NCI-H1417 treated with DMSO at 0.1 percent for 48 hours (cell line): ENCODE measurements around the gene ZNF112.
"Not testable (repeated sequence)": the region's sequence is repeated elsewhere in the genome, so short reads cannot be mapped to it uniquely, and the experiment has no call there.

Source experiments
- DNase-seq: peaks from one replicate; lab custom pipeline; 2025; lab: John Stamatoyannopoulos, UW

Gene ZNF112

GRCh38 chr19:44356383-44357111, at the start of gene ZNF112:
Gene ZNF112 (minus strand): TSS chr19:44356680. CDS start chr19:44340539, 16,141 bp downstream.
- DNase-seq: peak; percentile 26

GRCh38 chr19:44401139-44402115, 44.9 kb upstream of the ZNF112 start, which contains the start of gene ZNF285:
Gene ZNF285 (minus strand): TSS chr19:44401608. CDS start chr19:44397213, 4,395 bp downstream.
- DNase-seq: no peak

DNA sequence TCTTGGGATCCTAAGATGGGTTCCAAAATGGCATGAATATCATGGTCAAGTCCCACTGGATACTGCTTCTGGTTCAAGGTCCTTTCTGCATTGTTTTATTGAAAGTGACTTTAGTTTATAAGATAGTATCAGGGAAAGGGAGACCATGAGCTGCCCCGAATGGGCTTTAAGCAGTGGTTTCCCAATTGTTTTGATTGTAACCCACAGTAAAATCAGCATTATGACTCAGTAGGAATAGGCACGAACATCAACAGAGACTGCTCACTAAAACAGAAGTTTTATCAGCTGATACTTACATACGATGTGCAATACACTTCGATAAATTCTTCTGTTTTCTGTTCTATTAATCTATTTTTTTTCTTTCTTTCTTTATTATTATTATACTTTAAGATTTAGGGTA, 32.8 kb upstream of the ZNF112 start:
- not testable (repeated sequence) for DNase-seq

GRCh38 chr19:44374789-44375188, 18.3 kb upstream of the ZNF112 start:
- no peak for DNase-seq

DNA sequence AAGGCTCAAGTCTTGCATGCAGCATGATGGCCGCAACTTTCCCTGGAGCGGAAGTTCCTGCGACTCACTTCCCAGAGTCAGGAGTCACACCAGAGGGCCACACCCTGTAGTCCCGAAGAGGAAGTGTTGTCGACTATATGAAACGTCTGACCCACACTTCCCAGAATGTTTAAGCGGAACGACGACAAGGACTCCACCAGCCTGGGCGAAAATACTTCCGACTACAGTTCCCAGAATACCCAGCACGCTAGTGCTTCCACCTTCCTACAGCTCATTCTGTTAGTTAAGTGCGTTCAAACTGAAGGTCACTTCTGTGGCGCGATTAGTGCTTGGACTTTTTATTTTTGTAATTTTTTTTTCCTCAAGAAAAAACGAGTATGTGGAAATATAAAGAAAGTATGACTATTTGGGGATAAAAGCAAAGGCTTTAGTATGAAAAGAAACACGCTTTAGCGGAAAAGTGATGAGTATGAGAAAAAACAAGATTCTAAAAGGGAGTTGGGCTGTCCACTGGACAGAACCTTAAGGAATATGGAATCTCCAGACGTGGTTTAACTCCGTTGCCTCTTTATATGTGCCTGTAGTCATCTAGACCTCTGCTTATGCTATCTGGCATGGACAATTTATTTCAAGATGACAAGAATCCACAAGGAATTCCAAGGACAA, 15.5 kb upstream of the ZNF112 start:
- no peak for DNase-seq

GRCh38 chr19:44367024-44367423, 10.5 kb upstream of the ZNF112 start:
- DNase-seq: no peak

GRCh38 chr19:44346556-44346955, 9.9 kb downstream of the ZNF112 start:
- no peak for DNase-seq

GRCh38 chr19:44345959-44346358, 10.5 kb downstream of the ZNF112 start:
- DNase-seq: no peak

GRCh38 chr19:44344255-44344654, 12.2 kb downstream of the ZNF112 start:
- DNase-seq: no peak

DNA sequence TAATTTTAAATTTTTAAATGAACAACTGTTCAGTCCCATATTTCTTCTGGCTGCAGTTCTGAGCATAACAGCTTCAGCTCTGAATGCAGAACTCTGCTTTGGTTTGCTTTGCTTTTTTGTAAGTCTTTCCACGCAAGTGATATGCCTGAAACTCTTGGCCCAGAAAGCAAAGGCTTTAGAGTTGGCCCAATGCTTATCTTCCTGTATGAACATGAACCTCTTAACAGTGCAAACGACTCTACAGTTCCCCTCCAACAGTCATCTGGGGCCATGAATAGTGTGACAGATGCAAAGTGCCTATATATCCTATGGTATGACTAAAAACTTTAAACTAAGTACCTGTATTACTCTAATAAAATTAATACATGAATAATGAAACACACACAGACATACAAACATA, 14.7 kb downstream of the ZNF112 start:
- no peak for DNase-seq

DNA sequence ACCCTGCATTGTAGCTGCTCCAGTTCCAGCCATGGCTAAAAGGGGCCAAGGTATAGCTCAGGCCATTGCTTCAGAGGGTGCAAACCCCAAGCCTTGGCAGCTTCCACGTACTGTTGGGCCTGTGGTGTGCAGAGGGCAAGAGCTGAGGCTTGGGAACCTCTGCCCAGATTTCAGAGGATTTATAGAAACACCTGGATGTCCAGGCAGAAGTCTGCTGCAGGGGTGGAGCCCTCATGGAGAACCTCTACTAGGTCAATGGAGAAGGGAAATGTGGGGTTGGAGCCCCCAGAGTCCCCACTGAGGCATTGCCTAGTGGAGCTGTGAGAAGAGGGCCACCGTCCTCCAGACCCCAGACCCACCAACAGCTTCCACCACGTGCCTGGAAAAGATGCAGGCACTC, 21.8 kb downstream of the ZNF112 start:
- not testable (repeated sequence) for DNase-seq

- DNase-seq: no peak
Observed at GRCh38 chr19:44332145-44332544, 24.3 kb downstream of the ZNF112 start.

GRCh38 chr19:44315883-44316282, 40.6 kb downstream of the ZNF112 start:
- no peak for DNase-seq

- DNase-seq: no peak
Observed at GRCh38 chr19:44313231-44313630, 43.2 kb downstream of the ZNF112 start.

DNA sequence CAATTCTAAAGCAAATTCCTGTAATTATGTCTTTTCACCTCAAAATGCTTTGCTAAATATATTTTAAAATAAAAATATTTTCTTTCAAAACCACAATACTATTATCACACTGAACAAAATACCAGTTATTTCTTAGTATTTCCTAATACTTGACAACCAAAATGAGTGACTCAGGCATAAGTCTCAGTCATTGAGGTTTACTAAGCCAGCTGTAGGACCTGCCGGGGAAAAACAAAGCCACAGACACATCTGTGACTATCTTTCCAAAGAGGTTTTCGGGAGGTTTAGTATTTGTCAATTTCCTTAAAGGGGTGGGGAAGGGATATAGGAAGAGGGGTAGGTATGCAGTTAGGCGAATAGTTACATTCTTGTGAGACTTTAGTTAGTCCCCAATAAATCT, 48.5 kb downstream of the ZNF112 start:
- no peak for DNase-seq

- no peak for DNase-seq
Observed at GRCh38 chr19:44306283-44306682, 50.2 kb downstream of the ZNF112 start.

DNA sequence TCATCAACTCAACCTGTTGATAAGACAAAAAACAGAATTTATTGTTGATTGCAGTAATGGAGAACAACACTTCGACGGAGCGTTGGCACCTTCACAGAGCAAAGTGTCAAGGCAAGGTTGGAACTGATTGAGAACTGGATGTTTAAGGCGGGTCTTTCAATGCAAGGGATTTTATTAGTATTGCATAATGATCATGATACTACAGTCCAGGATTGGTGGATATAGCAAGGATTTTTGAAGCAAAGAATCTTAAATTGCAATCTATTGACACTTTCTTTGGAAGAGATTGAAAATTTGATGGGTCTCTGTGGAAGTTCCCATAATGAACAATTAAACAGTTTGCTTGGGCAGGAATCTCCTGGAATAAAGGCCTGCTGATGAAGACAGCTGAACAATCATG, 51.0 kb downstream of the ZNF112 start:
- DNase-seq: no peak

- DNase-seq: peak; percentile 2
Observed at GRCh38 chr19:44304659-44305193, 51.8 kb downstream of the ZNF112 start, which contains the start of gene ZNF235. Gene ZNF235 (minus strand): TSS chr19:44305025. CDS start chr19:44303404, 1,621 bp downstream.

GRCh38 chr19:44303976-44304568, 52.4 kb downstream of the ZNF112 start:
- no peak for DNase-seq

DNA sequence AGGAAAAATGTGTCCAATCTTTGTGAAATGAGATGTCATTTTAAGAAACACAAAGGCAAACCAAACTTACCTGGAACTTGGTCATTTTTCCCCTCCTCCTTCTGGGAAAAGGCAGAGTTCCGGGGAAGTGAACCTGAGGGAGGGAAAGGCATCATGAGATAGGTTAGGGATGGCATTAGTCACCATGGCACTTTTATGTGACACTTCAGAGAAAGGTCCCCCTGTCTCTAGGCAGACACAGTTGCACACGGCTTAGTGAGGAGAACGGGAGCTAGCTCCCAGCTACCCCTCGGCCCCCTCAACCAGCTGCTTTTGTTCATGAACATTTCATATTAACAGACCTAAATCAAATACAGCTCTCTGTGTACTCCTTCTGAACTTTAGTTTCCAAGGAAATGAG, 53.2 kb downstream of the ZNF112 start:
- no peak for DNase-seq

- no peak for DNase-seq
Observed at GRCh38 chr19:44284968-44285367, 71.5 kb downstream of the ZNF112 start.

- DNase-seq: no peak
Observed at GRCh38 chr19:44282846-44283245, 73.6 kb downstream of the ZNF112 start.
